Occipital lobe (tissue), 2 donors: ENCODE results near the gene HES5. TPM values are rescaled to one million over a fixed set of nuclear protein-coding genes. Genes with fewer than 3 reads are reported as not detected.
"Not testable (repeated sequence)": the region's sequence is repeated elsewhere in the genome, so short reads cannot be mapped to it uniquely, and the experiment has no call there.

ENCODE experiments used
- DNase-seq: peaks from one replicate; lab custom pipeline; 2025; lab: John Stamatoyannopoulos, UW
- total RNA-seq: library from RNA; depleted of rRNA; stranded (reverse); fragments of >200 nt; gene quantifications from one replicate; pipeline ENCODE4 v1.2.3, GENCODE V29; 2014

HES5 gene
- total RNA-seq, 1 donor from 2014 or later = 25.4 TPM

DNA sequence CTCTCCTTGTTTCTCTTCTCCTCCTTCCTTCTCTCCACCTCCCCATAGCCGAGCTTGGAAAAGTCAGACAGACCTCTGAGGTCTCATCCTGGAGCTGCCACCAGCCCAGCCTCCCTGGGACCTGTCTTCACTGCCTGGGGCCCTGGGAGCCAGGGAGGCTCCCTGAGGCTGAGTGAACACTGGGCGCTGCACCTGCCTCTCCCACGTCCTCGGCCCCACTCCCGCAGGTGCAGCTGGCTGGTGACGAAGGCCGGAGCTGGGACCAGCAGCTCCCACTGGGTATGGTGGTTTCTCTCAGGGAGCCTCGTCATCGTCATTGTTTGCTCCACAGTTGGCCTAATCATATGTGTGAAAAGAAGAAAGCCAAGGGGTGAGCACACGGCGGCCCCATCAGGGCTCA is 31.4 kb upstream of the HES5 start:
- no peak for DNase-seq

DNA sequence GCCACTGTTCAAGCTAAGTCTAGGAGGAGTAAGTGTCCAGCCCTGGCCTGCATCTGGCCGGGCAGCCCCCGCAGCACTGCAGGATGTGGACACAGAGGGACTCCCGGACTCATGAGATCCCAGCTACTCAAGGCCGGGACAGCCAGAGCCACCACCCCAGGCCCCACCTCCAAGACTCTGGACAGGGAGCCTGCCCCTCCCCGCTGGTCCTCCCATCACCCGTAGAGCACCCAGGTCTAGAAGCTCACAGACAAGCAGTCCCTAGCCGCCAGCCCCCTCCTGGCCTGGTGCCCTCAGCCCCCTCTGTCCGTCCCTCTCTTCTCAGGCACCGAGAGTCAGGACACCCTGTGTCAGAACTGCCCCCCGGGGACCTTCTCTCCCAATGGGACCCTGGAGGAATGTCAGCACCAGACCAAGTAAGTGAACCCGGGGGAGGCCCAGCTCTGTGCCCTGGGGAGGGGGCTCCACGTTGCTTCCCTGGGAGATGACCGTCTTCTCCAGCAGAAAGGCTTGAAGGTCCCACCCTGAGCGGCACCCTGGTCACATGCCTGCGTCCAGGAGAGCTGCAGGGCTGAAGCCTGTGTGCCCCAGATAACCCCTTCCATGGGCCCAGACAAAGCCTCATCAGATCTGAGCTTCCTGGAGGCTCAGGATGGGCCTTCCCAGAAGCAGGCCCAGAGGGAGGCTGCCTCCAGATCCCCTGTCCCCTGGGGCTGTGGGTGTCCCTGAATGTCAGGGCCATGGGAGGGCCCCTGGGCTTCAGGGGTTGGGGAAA is 30.4 kb upstream of the HES5 start:
- DNase-seq = no peak

GRCh38 chr1:2559509-2560298 is 29.6 kb upstream of the HES5 start:
- DNase-seq = no peak

DNA sequence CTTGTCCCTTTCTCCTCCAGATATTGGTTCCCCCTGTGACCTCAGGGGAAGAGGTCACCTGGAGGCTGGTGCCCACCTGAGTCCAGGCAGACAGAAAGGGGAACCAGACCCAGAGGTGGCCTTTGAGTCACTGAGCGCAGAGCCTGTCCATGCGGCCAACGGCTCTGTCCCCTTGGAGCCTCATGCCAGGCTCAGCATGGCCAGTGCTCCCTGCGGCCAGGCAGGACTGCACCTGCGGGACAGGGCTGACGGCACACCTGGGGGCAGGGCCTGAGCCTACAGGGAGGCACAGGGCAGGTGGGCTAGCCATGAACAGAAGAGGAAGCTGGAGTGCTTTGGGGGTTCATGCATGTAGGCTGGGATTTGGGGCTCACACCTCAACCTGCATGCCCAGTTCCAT is 28.8 kb upstream of the HES5 start:
- no peak for DNase-seq

GRCh38 chr1:2558420-2558819 is 28.4 kb upstream of the HES5 start:
- no peak for DNase-seq

DNA sequence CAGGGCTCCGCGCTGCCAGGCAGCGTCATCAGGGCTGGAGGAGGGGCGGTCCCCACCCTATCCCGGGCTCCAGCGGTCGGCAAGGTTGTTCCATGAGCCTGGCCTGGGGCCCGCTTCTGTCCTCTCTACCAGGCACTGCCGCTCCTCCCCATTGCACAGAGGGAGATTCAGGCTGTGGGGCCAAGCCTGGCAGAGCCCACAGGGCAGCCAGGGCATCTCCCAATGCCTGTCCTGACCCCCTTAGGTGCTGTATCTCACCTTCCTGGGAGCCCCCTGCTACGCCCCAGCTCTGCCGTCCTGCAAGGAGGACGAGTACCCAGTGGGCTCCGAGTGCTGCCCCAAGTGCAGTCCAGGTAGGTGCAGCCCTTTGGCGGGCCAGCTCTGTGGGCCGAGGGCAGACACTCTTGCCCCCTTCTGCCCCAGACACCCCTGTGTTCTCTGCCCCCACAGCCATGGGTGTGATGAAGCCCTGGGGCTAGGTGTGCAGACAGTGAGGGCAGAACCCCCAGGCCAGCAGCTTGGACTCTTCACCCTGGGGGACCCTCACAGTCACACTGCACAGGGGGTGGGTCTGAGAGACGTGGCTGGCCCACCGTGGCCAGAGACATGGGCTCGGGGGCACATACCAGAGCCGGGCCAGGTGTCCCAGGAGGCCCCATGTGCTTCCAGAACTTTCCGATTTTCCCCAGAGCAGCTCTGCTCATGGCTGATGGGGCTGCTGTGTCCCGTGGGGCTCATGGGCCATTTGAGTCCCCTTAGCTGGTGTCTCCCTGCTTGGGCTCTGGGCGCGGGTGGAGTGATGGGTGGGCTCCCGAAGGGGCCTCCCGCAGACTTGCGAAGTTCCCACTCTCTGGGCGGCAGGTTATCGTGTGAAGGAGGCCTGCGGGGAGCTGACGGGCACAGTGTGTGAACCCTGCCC is 27.7 kb upstream of the HES5 start:
- DNase-seq = no peak

DNA sequence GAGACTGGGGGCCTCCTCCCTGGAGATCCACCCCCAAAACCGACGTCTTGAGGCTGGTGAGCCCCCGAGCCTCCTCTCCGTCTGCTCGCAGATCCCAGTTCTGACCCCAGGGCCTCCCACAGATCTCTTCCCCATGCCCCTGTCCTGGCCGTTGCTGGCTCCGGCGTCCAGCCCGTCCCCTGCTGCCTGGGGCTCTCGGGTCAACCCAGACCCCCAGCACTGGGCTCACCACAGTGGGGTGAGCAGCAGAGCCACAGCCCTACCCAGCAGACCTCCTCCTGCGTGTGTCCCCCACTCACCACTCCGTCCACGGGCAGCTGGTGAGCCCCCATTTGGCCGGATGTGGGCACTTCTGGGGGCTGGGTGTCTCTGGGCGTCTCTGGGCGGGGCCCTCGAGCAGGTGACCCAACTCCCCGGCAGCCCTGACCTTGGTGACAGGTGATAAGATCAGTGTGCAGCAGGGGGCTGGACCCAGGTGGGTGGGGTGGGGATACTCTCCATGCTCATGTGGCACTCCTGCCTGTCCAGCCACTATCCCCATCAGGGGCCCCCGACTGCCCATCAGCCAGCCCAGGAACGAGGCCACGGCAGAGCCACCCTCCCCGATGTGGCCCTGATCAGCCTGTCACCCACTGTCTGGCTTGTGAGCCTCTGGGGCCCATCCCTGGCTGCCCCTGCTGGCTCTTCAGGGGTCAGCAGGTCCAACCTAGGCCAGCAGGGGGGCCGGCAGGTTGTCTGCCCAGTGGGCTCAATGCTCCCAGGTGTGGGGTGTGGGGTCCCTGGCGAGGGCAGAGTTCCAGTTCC is 26.8 kb upstream of the HES5 start:
- DNase-seq = no peak

DNA sequence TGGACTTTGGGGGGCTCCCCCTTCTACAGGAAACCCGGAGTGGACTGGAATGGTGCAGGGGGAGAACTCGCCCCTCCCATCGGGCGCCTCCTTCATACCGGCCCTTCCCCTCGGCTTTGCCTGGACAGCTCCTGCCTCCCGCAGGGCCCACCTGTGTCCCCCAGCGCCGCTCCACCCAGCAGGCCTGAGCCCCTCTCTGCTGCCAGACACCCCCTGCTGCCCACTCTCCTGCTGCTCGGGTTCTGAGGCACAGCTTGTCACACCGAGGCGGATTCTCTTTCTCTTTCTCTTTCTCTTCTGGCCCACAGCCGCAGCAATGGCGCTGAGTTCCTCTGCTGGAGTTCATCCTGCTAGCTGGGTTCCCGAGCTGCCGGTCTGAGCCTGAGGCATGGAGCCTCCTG is 26.2 kb upstream of the HES5 start, which contains the start of gene TNFRSF14:
TNFRSF14 (plus strand) TSS at position 95 of the 401 bp plus-strand sequence; CDS start at position 389, 294 bp downstream.
- peak; percentile 17 for DNase-seq

DNA sequence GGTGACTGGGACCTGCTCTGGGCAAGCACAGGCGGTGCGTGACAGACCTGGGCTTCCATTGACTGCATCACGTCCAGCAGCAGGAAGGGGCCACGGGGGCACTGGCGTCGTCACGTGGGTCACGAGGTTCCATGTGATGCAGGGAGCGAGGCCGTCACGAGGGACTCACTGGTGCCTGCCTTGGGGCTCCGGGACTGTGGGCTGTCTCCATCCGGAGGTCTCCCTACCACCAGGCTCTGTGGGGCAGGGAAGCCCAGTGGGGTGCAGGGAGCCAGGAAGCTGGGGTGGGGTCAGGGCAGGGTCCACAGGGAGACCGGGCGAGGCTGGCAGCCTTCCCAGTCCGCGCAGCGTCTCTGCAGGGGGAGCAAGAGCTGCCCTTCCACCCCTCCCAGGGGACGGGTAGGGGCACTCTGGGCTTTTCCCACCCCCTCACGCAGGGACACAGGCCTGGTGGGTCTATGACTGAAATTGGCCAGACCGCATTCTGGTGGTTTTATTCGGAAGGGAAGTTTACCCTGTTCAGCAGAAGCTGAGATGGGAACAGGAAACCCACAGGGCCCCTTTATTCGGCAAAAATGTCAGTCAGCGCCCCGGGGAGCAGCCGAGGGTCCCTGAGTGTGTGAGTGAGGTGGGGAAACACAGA is 25.7 kb upstream of the HES5 start:
- DNase-seq = no peak

DNA sequence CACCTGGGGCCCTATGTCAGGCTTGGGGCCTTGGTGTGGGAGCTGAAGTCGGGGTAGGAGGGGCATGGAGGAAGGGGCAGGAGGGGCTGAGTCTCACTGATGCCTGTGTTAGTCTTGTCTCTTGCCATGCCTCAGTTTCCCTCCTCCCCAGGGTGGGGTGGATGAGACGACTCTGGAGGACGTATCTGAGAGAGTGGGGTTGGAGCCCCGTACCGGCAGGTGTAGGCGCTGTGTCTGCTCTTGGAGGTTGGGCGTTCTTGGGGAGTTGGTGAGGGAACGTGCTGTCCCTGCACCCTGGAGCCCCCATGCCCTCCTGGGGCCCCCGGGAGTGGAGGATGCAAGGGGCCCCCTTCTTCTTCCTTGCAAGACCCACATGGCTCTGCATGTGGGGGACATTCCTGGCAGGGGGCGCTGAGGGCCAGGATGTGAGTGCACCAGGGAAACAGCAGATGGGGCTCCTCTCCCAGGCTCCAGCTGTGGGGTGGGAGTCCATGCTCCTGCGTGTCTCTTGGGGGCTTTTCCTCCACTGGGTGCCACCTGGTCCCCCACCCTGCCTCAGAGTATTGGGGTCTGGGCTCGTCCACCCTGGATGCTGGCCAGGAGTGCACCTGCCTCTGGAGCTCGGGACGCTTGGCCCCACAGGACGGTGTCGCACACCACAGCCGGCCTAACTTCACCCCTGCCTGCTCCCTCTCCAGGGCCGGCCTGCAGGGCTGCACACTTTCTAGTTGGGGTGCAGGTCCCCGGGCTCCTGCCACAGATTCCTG is 24.7 kb upstream of the HES5 start:
- no peak for DNase-seq

GRCh38 chr1:2553871-2554620 is 24.0 kb upstream of the HES5 start:
- no peak for DNase-seq

DNA sequence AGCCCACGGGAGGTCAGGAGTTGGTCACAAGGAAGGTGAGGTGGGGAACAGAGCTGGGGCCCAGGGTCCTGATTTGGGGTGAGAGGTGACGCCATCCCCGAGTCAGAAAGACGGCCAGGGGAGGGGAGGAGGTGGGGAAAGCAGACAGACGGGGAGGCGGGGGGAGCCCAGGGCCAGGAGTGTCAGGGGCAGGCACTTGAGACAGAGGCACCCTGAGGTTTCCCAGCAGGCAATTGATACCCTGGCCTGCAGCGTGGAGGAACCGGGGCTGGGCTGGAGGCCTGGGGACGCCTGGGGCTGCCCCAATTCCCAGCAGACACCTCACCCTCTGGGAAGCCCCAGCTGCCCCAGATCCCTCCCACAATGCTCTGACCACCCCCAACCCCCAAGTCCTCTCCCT is 23.0 kb upstream of the HES5 start:
- not testable (repeated sequence) for DNase-seq

GRCh38 chr1:2552189-2552588 is 22.1 kb upstream of the HES5 start:
- no peak for DNase-seq

DNA sequence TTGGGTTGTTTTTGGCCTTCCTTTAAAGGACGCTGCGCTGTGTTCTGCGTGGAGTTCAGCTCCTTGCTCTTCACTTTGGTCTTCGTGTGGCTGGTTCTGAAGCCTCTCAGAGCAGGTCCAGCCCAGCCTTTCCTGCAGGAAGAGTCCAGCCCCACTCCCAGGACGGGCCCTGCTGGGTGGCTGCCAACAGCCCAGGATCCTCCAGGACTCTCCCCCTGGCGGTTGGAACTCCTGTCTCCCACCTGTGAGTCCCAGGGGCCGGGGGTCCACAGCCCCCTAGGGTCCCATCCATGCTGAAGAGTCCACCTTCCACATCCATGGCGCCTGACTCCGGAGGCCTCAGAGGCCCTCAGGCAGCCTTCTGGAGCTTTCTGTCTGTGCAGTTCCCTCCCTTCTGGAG is 21.5 kb upstream of the HES5 start:
- not testable (repeated sequence) for DNase-seq

DNA sequence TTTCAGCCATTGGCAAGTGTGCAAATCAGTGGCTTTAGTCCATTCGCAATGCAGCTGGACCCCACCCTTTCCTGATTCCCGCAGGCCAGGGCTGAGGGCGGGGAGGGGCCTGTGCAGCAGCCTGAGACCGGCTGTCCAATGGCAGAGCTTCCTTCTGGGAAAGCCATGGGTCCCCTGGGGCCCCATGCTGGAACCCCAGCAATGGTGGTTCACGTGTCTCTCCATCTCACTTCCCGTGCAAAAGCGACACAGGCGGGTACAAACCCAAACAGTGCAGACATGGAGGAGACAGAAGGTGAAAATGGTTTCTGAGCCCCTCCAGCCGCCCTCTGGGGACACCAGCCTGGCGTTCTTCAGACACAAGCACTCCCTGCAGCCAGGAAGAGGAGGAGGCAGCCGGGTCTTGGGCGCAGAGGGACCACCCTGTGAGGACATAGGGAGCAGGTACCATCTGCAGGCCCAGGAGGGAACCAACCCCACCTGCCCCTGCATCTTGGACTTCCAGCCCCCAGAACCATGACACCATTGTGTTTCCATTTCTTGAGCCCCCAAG is 20.3 kb upstream of the HES5 start:
- DNase-seq = not testable (repeated sequence)

- DNase-seq = not testable (repeated sequence)
Observed at GRCh38 chr1:2549367-2550029, 19.4 kb upstream of the HES5 start.

DNA sequence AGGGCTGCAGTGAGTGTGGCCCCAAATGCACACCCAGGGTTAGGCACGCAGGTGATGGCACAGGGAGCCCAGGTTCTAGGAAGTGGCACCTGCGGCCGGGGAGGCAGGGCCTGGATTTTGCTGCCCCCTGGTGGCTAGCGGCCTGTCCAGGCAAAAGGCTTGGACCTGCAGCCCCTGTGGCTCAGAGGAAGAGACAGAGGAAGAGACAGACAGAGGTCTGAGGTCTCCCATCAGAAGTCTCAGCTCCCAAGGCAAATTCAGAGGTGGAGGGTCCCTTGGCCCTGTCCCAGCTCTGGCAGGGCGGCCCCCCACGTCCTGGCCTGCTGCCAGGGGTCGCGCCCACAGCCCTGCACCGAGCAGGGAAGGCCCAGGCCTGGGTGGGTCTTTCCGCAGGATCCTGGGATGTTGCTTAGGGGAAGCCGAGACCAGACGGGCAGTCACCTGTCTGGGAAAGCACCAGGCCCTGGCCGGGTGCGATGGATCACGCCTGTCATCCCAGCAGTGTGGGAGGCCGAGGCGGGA is 18.1 kb upstream of the HES5 start:
- DNase-seq = peak; percentile 58
